ENCODE results near the gene COL4A2. TPM values are rescaled to one million over a fixed set of nuclear protein-coding genes. Genes with fewer than 3 reads are reported as not detected.

COL4A2 gene
- total RNA-seq, 1 experiment from 2014 or later: 35.0 TPM

GRCh38 chr13:110562036-110562597 is 255.0 kb downstream of the COL4A2 start:
- no peak for DNase-seq (ENCODE audit: extremely low read depth, low read depth)

Small RNAs within 50 kb of the gene (small RNA-seq; reads per million reads assigned to genes)
- 0 reads per million in 2 experiments for gene MIR8073

Other genes starting within 250 kb of the COL4A2 start
- 5.9 and 7.3 TPM in 2 replicates for gene COL4A1, start 127 bp upstream of the COL4A2 start, total RNA-seq (2014; rRNA removed; shearing (Covaris generic))

Data from NCI-H460 (cell line).